CD4-positive, alpha-beta T cell treated with Interleukin-17A for 1 hour (primary cell): ENCODE results near the gene ZCWPW1.
"Not testable (repeated sequence)": the region's sequence is repeated elsewhere in the genome, so short reads cannot be mapped to it uniquely, and the experiment has no call there.

Source experiments
- DNase-seq: peaks from one replicate; pipeline ENCODE4 v3.0.0-alpha.2; 2020

ZCWPW1 gene

GRCh38 chr7:100398239-100398638, 30.3 kb downstream of the ZCWPW1 start:
- no peak for DNase-seq

- DNase-seq, result no peak
These were observed 31.0 kb downstream of the ZCWPW1 start for GRCh38 chr7:100397315-100398081.

DNA sequence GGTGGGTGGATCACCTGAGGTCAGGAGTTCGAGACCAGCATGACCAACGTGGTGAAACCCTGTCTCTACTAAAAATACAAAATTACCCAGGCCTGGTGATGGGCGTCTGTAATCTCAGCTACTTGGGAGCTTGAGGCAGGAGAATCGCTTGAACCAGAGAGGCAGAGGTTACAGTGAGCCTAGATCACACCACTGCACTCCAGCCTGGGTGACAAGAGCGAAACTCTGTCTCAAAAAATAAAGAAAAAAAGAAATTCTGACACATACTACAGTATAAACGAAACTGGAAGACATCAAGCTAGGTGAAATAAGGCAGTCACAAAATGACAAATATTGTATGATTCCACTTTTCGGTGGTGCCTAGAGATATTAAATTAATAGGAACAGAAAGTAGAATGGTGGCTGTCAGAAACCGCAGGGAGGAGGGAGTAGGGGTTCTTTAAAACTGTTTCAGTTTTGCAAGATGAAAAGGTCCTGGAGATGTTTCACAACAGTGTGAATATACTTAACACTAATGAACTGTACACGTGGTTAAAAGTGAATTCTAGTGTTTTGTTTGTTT, 32.0 kb downstream of the ZCWPW1 start:
- peak; percentile 68 for DNase-seq

GRCh38 chr7:100394077-100394476, 34.4 kb downstream of the ZCWPW1 start:
- no peak for DNase-seq

DNA sequence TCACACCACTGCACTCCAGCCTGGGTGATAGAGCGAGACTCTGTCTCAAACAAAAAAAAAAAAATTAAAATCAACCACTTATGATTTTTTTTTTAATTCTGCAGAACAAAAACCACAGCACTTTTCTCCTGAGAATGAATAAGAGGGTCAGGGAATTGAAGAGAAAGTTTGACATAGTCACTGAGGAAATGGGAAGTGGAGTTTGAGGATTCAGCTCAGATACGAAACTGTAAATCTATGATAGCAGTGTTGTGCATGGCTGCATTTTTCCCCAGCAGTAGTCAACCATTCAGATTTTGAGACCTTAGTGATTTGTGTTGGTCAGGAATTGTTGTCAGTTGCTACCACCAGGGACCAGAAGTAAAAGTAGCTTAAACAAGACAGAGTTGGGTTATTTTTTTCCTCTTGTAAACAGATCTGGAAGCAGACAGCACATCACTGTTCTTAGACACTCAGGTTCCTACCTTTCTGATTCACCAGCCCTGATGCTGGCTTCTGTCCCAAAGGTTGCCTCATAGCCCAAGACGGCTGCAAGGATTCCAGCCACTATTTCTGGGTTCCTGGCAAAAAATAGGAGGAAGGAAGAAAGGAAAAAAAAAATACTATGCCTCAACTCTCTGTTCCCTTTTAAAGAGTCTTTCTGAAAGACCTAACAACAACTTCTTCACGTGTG, 35.1 kb downstream of the ZCWPW1 start:
- no peak for DNase-seq

- DNase-seq, result no peak
These were observed 38.1 kb downstream of the ZCWPW1 start for GRCh38 chr7:100390286-100391009.

DNA sequence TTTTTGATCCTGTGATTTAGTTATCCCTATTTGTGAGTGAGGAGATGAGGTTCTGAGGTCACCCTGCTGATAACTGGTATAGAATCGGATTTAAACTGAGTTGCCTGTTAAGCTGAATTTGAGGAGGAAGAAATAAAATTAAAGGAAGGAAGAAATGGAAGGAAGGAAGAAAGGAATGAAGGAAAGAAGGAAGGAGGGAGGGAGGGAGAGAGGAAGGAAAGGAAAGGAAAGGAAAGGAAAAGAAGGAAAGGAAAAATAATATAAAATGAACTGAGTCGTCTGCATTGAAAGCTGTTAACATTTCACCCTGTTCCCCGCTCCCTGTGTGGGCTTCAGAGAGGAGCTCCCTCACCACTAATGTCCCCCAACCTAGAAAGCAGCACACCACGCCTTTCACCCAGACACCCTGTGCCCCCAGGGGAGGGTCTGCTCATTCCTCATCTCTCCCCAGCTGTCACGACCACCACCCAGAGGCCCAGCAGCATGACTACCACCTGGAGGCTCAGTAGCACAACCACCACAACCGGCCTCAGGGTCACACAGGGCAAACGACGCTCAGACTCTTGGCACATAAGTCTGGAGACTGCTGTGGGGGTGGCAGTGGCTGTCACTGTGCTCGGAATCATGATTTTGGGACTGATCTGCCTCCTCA, 38.9 kb downstream of the ZCWPW1 start:
- no peak for DNase-seq

GRCh38 chr7:100387695-100388094, 40.8 kb downstream of the ZCWPW1 start:
- no peak for DNase-seq

GRCh38 chr7:100386940-100387339, 41.6 kb downstream of the ZCWPW1 start:
- no peak for DNase-seq

- no peak for DNase-seq
These were observed 43.7 kb downstream of the ZCWPW1 start for GRCh38 chr7:100384628-100385294.

DNA sequence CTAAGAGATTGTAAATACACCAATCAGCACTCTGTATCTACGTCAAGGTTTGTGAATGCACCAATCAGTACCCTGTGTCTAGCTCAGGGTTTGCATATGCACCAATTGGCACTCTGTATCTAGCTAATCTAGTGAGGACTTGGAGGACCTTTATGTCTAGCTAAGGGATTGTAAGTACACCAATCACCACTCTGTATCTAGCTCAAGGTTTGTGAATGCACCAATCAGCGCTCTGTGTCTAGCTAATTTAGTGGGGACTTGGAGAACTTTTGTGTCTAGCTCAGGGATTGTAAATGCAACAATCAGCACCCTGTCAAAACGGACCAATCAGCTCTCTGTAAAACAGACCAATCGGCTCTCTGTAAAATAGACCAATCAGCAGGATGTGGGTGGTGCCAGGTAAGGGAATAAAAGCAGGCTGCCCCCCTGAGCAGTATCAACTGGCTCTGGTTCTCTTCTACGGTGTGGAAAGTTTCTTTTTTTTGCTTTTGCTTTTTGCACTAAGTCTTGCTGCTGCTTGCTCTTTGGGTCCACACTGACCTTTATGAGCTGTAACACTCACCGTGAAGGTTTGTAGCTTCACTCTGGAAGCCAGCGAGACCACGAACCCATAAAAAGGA, 46.2 kb downstream of the ZCWPW1 start:
- DNase-seq, result peak; percentile 19

- DNase-seq, result not testable (repeated sequence)
These were observed 46.8 kb downstream of the ZCWPW1 start for GRCh38 chr7:100381531-100382233.

DNA sequence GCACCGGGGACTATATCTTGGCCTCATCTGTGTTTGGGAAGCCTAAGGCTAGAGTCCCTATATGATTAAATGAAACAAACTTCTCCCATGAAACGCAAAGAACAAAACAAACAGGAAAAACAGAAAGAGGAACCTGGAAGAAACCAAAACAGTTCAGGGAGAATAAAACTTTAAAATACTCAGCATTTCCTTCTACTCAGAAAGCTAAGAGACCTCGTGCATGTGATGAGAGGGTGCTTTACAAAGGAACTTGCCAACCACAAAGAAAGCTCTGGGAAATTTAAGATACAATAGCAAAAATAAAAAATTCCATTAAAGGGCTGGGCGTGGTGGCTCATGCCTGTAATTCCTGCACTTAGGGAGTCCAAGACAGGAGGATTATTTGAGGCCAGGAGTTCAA, 48.3 kb downstream of the ZCWPW1 start:
- no peak for DNase-seq

DNA sequence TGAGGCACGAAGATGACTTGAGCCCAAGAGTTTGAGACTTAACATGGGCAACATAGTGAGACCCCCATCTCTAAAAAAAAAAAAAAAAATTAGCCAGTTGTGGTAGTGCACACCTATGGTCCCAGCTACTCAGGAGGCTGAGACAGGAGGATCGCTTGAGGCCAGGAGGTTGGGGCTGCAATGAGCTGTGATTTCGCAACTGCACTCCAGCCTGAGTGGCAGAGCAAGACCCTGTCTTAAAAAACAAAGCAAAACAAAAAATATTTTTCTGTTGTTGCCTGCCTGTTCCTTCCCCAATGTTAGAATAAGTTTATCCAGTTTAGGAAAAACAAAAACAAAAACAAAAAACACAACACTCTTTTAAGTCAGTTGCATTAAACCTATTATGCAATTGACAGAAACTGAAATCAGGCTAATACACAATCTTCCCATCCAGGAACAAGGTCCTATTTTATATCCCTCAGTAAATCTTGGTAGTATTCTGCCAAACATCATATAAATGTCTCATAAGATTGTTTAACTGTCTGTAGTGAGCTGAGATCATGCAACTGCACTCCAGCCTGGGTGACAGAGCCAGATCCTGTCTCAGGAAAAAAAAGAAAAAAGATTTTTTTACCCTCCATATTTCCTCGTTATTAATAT, 50.3 kb downstream of the ZCWPW1 start:
- DNase-seq, result no peak

DNA sequence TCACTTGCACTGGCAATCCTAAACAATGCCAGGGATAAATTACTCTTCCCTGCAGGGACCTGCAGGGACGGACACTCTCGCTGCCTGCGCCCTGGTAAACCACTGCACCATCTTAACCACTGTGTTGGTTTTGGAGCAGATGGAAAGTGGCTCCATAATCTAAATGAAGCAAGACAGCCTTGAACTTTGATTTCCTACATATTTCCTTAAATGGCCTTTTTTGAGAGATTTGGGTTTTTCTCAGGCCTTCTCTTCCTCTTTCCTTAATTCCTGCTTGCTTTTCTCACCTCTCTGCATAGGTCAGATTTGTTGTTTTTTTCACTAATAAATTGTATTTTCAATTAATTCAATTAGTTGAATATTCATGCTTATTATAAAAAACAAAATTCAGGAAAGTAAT, 52.4 kb downstream of the ZCWPW1 start:
- no peak for DNase-seq

DNA sequence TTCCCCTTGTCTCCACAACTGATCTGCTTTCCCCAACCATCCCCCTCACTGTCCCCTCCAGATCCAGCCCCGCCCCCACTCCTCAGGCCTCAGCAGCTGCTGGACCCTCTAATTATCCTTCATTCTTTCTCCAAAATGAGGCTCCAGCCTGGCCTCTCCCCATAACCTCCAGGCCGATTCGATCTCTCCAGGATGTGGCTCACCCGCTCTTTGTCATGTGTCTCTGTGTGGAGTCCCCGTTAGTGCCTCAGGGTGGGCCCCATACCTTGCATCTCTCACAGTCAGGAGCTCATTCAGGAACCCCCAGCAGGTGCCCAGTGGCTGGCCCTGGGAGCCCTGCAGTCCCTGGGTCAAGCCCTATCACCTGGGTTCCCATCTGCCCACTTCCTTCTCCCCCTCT, 53.9 kb downstream of the ZCWPW1 start:
- no peak for DNase-seq

DNA sequence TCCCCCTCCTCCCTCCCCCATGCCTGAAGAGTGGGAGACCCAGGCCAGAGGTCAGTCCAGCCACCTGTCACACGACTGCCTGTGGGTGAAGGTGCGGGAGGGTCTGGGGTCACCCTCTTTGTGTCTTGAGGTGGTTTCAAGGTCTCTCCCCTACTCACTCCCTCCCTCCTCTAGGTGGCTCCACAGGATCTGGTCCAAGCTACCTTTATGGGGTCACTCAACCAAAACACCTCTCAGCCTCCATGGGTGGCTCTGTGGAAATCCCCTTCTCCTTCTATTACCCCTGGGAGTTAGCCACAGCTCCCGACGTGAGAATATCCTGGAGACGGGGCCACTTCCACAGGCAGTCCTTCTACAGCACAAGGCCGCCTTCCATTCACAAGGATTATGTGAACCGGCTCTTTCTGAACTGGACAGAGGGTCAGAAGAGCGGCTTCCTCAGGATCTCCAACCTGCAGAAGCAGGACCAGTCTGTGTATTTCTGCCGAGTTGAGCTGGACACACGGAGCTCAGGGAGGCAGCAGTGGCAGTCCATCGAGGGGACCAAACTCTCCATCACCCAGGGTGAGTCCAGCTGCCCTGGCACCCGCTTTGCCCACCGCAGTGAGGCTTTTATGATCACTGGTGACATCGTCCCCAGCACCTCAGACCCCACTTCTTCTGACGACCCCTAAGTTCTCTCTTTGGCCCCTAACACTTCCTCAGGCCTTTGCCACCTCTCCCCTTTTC, 54.5 kb downstream of the ZCWPW1 start:
- DNase-seq, result not testable (repeated sequence)

- no peak for DNase-seq
These were observed 55.2 kb downstream of the ZCWPW1 start, which contains the start of gene PILRA for GRCh38 chr7:100373261-100373831. TSS of gene PILRA (plus strand) at chr7:100373487. CDS start at chr7:100373657, 170 bp downstream.

- no peak for DNase-seq
These were observed 55.8 kb downstream of the ZCWPW1 start for GRCh38 chr7:100372694-100373093.

DNA sequence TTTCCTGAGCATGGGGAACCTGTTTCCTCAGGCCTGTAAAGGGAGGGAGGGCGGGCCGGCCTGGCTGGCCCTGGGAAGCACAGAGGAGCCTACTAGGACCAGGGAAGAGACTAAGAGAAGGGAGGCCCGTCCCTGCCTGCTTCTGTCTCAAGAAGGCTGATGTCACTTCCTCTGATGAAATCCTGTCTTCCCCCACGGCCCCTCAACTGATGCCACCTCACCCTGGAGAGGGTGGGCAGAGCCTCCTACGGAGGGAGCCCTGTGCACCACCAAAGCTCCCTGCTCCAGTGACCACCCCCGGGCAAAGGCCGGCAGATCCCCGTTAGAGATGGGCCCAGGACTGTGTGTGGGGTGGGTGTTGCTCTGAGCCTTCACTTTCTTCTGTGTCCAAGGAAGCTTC, 56.2 kb downstream of the ZCWPW1 start:
- DNase-seq, result peak; percentile 30
